ENCODE results near the gene TAS2R43.
"Not testable (repeated sequence)": the region's sequence is repeated elsewhere in the genome, so short reads cannot be mapped to it uniquely, and the experiment has no call there.

GRCh38 chr12:11111213-11111612, 19.1 kb upstream of the TAS2R43 start:
- TF ChIP-seq ZNF174 (tag by site-specific recombination; IDR thresholded peaks at IDR 0.05); CTCF (tag by site-specific recombination; IDR thresholded peaks at IDR 0.05); REST (tag by site-specific recombination; IDR thresholded peaks at IDR 0.05); PRDM2 (tag by site-specific recombination; IDR thresholded peaks at IDR 0.05; ENCODE audit: borderline replicate concordance); ZNF677 (tag by site-specific recombination; IDR thresholded peaks at IDR 0.05); ZNF302 (tag by site-specific recombination; IDR thresholded peaks at IDR 0.05; ENCODE audit: low read depth); ZBTB8A (tag by site-specific recombination; IDR thresholded peaks at IDR 0.05); ZNF423 (tag by site-specific recombination; IDR thresholded peaks at IDR 0.05); KLF1 (tag by site-specific recombination; IDR thresholded peaks at IDR 0.05); ZNF221 (tag by site-specific recombination; IDR thresholded peaks at IDR 0.05; ENCODE audit: borderline replicate concordance); PRDM4 (tag by site-specific recombination; IDR thresholded peaks at IDR 0.05); ZNF561 (tag by site-specific recombination; IDR thresholded peaks at IDR 0.05; ENCODE audit: borderline replicate concordance); YY2 (tag by site-specific recombination; IDR thresholded peaks at IDR 0.05); ZBTB7A (tag by site-specific recombination; IDR thresholded peaks at IDR 0.05; ENCODE audit: low read depth): not testable (repeated sequence)

Measured in HEK293 (cell line).